Activated CD4-positive, alpha-beta T cell treated with anti-CD3 and anti-CD28 coated beads, Interleukin-2, Interleukin-6, amounts not matched to agents 100 ng/mL and 50 ng/mL, durations not matched to agents 16 hours and 8 hours (primary cell): ENCODE results near the gene FBXL15.

Experiments used
- DNase-seq: peaks from one replicate; pipeline ENCODE4 v3.0.0-alpha.2; 2020

Gene FBXL15

GRCh38 chr10:102411341-102412255 is 9.0 kb upstream of the FBXL15 start:
- no peak for DNase-seq

DNA sequence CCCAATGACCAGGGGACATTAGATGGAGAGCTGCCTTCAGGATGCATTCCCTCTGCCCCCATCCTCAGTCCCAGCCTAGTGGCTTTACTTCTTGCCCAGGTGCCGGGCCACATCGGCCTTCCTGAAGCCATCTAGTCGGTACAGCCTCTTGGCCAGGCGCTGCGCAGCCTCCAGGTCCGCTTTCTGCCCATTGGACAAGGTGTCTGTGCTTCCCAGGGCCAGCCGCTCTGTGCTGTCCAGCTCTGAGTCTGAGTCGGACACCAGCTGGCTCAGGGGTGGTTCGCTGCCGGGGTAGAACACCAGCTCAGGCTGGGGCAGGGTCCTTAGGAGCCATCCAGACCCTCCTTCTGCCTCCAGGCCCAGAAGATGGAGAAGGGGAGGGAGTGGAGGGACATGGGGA is 8.3 kb upstream of the FBXL15 start:
- no peak for DNase-seq

DNA sequence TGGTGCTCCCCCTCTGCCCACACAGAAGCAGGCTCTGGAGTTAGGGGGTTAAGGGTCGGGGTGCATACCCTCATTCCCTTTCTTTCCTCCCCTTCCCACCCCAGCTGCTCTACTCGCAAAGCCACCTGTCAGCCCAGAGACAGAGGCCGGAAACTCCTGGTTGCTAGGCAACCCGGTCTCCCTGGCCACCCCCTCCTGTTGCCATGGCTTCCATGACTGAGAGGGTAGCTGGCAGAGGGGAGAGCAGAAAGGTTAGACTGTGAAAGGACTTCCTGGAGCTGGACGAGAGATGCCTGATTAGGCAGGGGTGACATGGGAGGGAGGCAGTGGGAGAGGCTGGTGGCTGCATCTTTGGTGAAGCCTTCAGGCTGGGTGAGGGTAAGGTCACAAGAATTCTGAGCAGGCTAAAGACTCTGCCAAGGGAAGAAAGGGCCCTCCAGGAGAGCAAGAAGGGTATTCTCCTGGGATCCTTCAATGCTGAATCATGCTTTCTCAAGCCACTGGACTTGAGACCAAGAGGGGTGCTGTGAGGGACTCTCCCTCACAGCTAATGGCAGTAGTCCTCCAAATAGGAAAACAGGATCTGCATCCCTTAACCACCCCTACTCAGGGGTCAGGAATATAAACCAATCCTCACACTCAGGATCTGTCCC is 7.5 kb upstream of the FBXL15 start:
- DNase-seq: peak; percentile 45

DNA sequence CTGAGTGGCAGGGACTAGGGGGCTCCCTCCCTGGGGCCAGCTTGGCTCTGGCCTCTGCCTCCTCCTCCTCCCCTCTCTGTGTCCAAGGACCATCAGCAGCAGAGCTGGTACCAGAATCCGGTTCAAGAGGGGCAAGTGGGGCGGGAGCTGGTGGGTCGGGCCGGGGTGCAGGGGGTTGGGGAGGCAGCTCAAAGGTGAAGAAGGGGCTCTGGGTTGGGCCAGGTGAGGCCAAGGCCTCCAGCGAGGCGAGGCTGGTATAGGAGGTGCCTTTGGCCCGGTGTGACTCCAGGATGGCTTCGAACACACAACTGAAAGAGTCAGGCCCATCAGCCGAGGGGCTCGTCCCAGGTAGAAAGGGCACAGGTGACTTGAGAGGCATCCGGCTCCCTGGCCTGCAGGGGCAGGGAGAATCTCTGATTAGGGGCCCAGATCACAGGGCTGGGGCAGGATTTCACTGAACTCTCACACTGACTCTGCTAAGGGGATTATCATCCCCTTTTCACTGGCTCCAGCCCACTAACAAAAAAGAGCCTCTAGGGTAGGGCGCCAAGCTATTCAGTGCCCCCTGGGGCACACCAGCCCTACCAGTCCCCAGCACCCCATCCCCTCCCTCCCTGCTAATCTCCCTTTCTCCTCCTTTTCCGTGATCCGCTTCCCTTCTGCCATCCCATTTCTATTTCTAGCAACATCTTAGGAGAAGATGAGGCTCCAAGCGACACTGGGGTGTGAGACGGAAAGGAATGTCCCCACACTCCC is 6.7 kb upstream of the FBXL15 start:
- DNase-seq: no peak

DNA sequence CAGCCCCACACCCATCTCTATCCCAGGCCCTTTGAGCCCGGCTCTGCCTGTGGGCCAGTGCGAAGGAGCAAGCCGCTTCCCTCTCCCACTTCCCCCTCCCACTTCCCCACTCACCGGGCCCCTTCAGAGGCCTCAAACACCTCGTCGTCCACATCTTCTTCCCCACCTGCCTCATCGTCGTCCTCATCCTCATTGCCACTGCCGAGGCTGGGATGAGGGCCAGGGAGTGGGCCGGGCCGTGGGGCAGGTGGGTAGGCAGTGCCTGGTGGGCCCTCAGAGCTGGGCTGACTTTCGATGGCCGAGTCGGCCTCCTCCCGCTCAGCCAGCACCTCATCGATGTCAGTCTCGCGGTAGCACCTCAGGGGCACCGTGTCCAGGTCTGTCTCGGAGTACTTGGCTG is 5.9 kb upstream of the FBXL15 start:
- DNase-seq: no peak

DNA sequence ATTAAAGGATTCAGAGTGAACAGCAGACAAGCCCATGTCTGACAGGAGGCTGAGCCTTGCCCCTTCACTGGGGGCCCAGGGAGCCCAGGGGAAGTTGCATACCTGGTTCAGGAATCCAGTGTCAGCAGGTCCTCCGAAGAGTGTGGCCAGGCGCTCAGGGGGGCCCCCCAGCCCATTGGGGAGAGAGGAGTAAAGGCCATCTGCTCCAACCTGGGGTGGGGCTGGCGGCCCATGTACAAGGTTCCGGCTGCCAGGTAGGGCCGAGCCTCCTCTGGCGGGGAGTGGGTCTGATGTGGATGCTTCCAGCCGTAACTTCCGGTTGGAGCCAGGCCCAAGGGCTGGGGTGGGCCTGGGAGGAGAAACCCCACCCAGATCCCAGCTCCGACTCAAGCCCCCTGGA is 4.4 kb upstream of the FBXL15 start:
- DNase-seq: no peak

DNA sequence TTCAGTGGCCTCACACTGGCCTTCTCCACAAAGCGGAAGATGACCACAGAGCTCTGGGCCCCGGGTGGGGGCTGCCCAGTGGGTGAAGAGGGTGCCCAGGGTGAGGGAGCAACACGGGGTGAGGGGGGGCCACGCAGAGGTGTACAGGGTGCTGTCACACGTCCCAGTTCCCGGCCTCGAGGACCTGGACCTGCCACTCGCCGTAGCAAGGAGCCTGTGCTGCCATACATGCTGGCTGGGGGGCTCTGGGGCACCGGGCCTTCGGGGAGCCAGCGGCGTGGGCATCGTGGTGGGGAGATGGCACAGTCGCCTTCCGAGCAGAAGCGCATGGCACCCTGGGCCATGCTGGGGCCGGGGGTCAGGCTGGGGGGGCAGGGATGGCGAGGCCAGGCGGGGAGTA is 3.9 kb upstream of the FBXL15 start:
- no peak for DNase-seq

GRCh38 chr10:102418622-102419268 is 1.9 kb upstream of the FBXL15 start, which contains the start of gene PSD:
Gene PSD (minus strand): TSS chr10:102418785. CDS start chr10:102417038, 1,747 bp downstream.
- no peak for DNase-seq

DNA sequence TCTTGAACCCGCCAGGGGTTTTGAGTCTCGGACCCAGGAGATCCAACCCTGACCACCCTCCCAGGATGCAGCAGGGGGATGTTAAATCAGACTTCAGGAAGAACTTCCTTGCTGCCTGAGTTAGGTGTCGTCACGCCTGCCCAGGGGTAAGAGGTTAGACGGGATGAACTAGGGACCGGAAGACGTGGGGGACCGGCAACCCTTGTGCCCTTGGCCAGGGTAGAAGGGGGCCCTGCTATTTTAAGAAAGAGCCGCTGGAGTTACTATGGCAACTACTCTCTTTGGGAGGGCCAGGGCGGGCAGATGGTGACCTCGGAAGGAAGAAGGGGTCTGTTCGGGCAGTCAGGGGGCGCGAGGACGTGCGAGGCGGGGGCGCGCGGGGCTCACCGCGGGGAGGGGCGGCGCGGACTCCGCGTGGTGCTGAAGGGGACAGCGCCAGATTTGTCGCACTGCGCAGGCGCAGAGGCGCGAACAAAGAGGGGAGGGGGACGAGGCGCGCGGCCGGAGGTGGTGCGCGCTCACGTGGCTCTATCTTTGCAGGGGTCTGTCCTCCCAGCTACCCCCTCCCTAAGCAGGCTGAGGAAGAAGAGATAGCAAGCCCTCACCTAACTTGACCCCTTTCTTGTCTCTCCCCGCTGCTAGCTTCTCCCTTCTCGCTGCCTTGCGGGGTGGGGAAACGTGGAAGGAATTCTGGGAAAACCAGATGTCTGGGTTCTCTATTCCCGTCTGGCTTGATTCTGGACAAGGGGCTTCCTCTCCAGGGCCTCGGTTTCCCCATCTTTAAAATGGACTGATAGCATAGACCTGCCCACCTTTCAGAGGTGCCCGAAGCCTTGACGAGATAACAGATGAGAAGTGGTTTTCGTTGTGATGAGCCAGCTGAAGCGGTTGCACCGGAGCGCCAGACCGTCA is 1.1 kb upstream of the FBXL15 start:
- DNase-seq: peak; percentile 79

DNA sequence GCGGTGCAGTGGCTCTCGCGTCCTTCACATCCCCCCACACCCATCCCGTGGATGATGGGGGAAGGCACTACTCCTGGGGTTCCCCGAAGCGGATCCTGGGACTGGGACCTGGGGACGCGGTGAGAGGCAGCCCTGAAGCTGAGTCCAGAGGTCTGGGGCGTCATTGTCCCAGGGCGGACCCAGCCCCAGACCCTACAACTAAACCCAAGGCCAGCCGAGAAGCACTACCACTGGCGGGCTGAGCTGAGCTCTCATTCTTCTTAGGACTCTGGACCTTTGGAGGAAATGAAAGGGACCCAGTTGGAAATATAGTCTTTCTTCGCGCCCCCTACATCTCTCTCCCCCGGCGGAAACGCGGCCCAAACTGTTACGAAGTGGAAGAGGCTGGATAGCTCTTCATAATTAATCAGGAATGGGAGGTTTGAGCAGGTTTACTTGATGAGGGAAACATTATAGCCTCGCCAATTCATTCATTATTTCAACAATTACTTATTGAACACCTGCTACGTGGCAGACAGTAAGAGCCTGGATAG is 389 bp upstream of the FBXL15 start:
- DNase-seq: no peak

GRCh38 chr10:102421507-102421756 is 796 bp downstream of the FBXL15 start:
- no peak for DNase-seq

DNA sequence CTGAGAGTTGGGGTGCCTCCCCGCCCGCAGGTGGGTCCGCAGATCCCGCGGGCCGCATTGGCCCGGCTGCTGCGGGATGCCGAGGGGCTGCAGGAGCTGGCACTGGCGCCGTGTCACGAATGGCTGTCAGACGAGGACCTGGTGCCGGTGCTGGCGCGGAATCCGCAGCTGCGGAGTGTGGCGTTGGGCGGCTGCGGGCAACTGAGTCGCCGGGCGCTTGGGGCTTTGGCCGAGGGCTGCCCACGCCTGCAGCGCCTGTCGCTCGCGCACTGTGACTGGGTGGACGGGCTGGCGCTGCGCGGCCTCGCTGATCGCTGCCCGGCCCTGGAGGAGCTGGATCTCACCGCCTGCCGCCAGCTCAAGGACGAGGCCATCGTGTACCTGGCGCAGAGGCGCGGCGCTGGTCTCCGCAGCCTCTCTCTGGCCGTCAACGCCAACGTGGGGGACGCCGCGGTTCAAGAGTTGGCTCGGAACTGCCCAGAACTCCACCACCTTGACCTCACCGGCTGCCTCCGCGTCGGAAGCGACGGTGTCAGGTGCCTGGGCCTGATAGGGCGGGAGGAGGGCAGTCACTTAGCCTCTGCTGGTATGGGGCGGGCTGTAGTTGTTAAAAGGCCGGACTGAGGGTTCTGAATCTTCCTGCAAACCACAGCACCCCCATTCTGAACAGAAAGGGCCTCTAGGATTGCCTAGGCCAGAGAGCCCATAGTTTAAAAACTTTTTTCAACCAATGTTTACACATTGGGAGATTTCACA is 1.3 kb downstream of the FBXL15 start:
- peak; percentile 49 for DNase-seq

- peak; percentile 76 for DNase-seq
Measured at GRCh38 chr10:102422545-102423129, 2.0 kb downstream of the FBXL15 start.

DNA sequence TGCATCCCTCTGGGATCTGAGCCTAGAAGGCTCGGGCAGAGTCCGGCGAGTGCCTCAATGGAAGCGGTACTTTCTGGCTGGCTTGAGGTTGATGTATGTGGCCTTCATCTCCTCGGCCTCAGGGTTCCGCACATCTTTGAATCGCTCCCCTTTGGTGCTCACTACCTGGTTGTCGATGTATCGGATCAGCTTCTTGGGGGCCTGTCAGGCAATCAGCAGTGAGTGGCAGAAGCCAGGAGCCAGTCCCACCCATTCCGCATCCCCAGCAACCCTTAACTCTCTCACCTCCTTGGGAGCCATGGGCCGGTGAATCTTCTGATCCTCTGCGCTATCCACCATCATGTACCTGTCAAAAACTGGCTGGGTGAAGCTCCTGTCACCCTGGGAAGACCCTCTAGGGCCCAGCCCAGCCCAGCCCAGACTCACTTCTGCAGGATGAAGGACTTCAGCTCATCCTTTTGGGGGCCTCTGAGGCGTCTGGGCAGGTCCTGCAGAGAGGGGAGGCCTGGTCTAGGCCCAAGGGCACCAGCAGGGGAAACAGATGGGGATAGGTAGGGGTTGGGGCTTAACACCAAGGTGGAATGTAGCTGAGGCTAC is 2.8 kb downstream of the FBXL15 start:
- no peak for DNase-seq

DNA sequence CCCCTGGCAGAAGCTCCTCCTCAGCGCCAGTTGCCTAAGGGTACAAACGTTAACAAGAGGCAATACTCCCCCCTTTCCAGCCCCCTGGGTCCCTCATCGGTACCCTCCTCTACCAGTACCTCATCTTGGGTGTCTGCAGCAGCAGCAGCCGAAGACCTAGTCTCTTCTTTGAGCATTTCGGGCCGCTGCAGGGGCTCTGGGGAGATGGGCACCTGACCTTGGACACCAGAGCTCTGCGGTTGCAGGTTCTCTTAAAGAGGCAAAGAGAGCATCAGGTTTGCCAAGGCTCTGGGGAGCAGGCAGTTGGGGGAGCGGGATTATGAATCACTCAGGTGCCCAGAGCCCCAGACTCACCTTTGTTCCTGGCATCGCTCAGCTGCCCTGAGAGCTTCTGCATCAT is 3.5 kb downstream of the FBXL15 start:
- no peak for DNase-seq

DNA sequence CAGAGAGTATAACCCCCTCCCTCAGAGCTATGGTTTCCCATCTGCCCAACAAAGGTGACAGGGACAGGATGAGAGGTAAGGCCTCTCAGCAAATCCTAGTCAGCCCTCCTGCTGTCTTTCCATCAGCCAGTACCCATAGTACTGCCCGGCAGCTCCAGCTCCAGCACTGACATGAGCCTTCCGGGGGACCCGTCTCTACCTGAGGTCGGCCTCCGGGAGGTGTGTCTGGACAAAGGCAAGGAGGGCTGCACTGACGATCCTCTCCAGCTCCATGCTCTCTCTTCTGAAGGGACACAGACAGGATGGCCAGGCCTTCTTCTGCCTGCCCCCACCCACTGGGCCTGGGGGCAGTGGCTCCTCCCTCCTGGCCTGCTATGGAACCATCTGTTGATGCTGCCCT is 4.3 kb downstream of the FBXL15 start:
- no peak for DNase-seq

GRCh38 chr10:102425444-102425843 is 4.8 kb downstream of the FBXL15 start:
- no peak for DNase-seq

- DNase-seq: no peak
Measured at GRCh38 chr10:102426803-102427287, 6.2 kb downstream of the FBXL15 start.

GRCh38 chr10:102429468-102429867 is 8.8 kb downstream of the FBXL15 start:
- DNase-seq: no peak

- no peak for DNase-seq
Measured at GRCh38 chr10:102431452-102432124, 11.0 kb downstream of the FBXL15 start.
